Breast epithelium (tissue), 4 donors: ENCODE data around the gene RCOR2. TPM values are rescaled to one million over a fixed set of nuclear protein-coding genes. Genes with fewer than 3 reads are reported as not detected.

ENCODE experiments used
- DNase-seq, 2 donors: peaks; one replicate each; pipeline ENCODE4 v3.0.0-alpha.2; 2019; ENCODE audit warnings: low spot score in 2 of 2
- H3K27ac ChIP-seq, 2 donors: fragments of 200-600 bp; sonication (generic) in 1 of 2; one replicate each; pipeline ENCODE4 v1.5.1; 2016 to 2019; ENCODE audit warnings: mild to moderate bottlenecking in 1 of 2
- H3K27me3 ChIP-seq, 2 donors: fragments of 200-600 bp; sonication (generic) in 1 of 2; one replicate each; pipeline versions ENCODE4 v1.5.1 to v1.6.0; 2017 to 2019; ENCODE audit warnings: control low read depth in 1 of 2, mild to moderate bottlenecking in 1 of 2
- H3K36me3 ChIP-seq: fragments of 200-600 bp; one replicate; pipeline ENCODE4 v1.5.1; 2019
- H3K4me1 ChIP-seq, 2 donors: fragments of 200-600 bp; sonication (generic); one replicate each; pipeline ENCODE4 v1.5.1; 2016 to 2019; ENCODE audit warnings: control low read depth in 1 of 2
- H3K4me3 ChIP-seq, 3 donors: fragments of 200-600 bp; sonication (generic); 1 replicate in 2 of 3; 2 replicates in 1 of 3; pipeline ENCODE4 v1.5.1; 2016 to 2019; ENCODE audit warnings: mild to moderate bottlenecking in 3 of 3, moderate library complexity in 2 of 3
- H3K9me3 ChIP-seq, 2 donors: fragments of 200-600 bp; sonication (generic) in 1 of 2; one replicate each; pipeline ENCODE4 v1.5.1; 2016 to 2019; ENCODE audit warnings: control low read depth in 1 of 2
- POLR2A ChIP-seq: fragments of 450-650 bp; IDR thresholded peaks from one replicate; pipeline ENCODE4 v1.6.1; 2016; ENCODE audit warnings: antibody characterized with exemption, mild to moderate bottlenecking, moderate library complexity
- POLR2AphosphoS5 ChIP-seq, 3 donors: sonication (generic); formaldehyde crosslinking; IDR thresholded peaks; one replicate each; pipeline ENCODE4 v1.6.1; 2017; ENCODE audit warnings: antibody characterized with exemption in 3 of 3
- intact Hi-C: fragments of 100-400 bp; cut with DNase I; formaldehyde crosslinking; loops from one replicate; pipeline ENCODE4 v1.15.1; 2023; ENCODE audit warnings: low total_unique reads
- total RNA-seq, 3 donors: library from RNA; depleted of rRNA; stranded (reverse); fragments of >200 nt; gene quantifications; one replicate each; pipeline ENCODE4 v1.1.0, GENCODE V29; 2016
- TF ChIP-seq, protein P1 (sequence below), 3 donors: fragments of 450-650 bp; IDR thresholded peaks; one replicate each; pipeline ENCODE4 v1.5.1; 2016 to 2017; ENCODE audit warnings: antibody characterized with exemption in 3 of 3, mild to moderate bottlenecking in 3 of 3, moderate library complexity in 3 of 3

Gene RCOR2
- total RNA-seq, 3 donors from 2014 or later: 0.16 to 0.33 (median 0.29) TPM

DNA sequence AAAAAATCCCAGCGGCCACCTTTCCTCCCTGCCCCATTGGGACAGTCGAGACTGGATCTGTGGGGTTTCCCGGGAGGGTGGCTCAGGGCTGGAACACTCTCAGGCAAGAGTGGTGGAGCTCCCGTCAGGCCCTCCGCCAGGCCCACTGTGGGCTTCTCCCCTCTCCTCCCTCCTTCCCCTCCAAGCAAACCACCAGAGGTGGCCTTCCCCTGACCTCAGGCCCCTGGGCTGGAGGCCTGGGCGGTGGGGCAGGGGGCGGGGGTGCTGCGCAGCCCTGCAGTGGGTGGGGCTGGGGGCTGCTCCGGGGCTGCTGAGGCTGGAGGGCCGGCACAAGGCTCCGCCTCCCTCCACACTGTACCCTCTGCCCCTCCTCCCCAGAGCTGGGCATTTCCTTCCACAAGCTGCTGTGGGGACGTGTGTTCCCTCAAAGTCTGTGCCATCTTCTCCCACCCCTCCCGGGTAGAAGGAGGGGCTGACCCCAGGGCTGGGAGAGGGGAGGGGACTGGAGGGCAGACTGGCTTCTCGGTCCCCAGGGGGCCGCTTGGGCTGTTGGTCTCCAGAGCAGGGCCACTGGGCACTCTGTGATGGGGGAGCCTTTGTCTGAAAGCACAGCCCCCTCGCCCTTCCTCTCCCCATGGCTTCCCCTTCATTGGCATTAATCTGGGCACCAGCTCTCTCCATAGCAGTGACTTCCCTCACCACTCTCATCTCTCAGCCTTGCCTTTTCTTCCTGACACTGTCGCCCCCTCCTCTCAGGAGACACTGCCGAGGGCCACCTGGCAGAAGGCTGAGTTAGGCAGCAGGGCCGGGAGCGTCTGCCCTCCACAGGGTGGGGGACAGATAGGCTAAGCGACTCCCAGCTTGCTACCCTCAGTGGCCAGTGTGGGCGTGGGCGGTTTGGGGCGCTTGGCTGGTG lies 7.1 kb downstream of the RCOR2 start:
- Histone ChIP-seq H3K4me3 (no peak overlapping the region), H3K36me3 (peaks cover 4% of the 10 kb centered on the region), H3K27me3 (no peaks in the 10 kb centered on the region), H3K9me3 (no peaks in the 10 kb centered on the region), H3K27ac (peak overlapping the region in 1 of 2 donors; percentile 7), H3K4me1 (no peaks in the 10 kb centered on the region)
- intact Hi-C loops: no loop called here
- DNase-seq: no peak
- TF ChIP-seq, protein P1, sequence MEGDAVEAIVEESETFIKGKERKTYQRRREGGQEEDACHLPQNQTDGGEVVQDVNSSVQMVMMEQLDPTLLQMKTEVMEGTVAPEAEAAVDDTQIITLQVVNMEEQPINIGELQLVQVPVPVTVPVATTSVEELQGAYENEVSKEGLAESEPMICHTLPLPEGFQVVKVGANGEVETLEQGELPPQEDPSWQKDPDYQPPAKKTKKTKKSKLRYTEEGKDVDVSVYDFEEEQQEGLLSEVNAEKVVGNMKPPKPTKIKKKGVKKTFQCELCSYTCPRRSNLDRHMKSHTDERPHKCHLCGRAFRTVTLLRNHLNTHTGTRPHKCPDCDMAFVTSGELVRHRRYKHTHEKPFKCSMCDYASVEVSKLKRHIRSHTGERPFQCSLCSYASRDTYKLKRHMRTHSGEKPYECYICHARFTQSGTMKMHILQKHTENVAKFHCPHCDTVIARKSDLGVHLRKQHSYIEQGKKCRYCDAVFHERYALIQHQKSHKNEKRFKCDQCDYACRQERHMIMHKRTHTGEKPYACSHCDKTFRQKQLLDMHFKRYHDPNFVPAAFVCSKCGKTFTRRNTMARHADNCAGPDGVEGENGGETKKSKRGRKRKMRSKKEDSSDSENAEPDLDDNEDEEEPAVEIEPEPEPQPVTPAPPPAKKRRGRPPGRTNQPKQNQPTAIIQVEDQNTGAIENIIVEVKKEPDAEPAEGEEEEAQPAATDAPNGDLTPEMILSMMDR (IDR thresholded peaks at IDR 0.05): no peak
- TF ChIP-seq POLR2A (no peak), POLR2AphosphoS5 (IDR thresholded peaks at IDR 0.05) (no peak)

DNA sequence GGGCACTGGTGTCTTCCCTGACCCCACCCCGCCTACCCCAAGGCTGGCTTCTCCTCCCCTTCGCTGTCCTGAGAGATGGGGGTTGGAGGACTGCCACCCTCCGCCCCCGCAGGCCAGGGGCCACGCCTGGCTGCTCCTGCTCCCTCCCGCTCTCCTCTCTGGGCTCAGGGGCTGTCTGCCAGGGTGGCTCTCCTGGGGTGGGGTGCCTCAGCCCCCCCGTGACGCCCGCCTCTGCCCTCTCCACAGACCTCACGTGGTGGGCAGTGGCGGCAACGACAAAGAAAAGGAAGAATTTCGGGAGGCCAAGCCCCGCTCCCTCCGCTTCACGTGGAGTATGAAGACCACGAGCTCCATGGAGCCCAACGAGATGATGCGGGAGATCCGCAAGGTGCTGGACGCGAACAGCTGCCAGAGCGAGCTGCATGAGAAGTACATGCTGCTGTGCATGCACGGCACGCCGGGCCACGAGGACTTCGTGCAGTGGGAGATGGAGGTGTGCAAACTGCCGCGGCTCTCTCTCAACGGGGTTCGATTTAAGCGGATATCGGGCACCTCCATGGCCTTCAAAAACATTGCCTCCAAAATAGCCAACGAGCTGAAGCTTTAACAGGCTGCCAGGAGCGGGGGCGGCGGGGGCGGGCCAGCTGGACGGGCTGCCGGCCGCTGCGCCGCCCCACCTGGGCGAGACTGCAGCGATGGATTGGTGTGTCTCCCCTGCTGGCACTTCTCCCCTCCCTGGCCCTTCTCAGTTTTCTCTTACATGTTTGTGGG lies 8.1 kb downstream of the RCOR2 start:
- DNase-seq: no peak
- no peak overlapping the region for H3K4me3 ChIP-seq
- H3K9me3 ChIP-seq: no peaks in the 10 kb centered on the region
- intact Hi-C loops: no loop called here
- H3K27ac ChIP-seq: no peak overlapping the region
- no peaks in the 10 kb centered on the region for H3K4me1 ChIP-seq
- no peaks in the 10 kb centered on the region for H3K27me3 ChIP-seq
- peaks cover 12% of the 10 kb centered on the region for H3K36me3 ChIP-seq
- TF ChIP-seq POLR2AphosphoS5 (IDR thresholded peaks at IDR 0.05): no peak
- TF ChIP-seq POLR2A: no peak
- TF ChIP-seq, protein P1 (IDR thresholded peaks at IDR 0.05): no peak

DNA sequence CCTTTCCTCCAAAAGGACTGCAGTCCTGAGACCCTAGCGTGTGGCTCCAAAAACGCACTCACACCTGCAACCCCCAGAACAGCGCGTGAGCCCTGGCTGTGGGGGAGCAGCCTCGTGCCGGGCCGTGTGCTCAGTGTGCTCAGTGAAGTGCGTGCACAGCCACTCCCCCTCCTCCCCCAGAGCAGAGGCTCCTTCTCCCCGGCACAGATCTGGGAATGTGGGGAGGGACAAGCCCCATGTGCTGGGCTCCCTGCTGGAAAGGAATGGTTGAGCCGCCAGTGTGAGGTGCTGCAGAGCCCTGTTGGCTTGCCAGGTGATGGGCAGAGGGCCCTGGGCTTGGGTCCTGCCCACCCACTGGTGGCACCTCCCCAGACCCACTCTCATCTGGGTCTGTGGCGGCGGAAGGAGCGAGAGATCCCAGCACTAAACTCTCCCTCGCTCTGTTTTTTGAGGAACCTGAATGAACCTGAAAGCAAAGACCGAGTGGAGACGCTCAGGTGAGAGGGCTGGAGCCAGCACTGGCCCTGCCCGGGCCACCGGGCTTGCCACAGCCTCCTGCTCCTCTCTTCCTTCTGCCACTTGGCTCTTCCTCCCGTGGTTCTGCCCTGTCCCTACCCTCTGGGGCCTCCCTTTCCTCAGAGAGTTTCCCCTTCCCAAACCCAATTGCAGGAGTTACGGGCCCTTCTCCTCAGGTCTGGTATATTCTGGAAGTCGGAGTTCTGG lies 9.0 kb downstream of the RCOR2 start:
- no peaks in the 10 kb centered on the region for H3K9me3 ChIP-seq
- no peaks in the 10 kb centered on the region for H3K4me1 ChIP-seq
- H3K27ac ChIP-seq: no peak overlapping the region
- intact Hi-C loops: no loop called here
- TF ChIP-seq POLR2AphosphoS5 (IDR thresholded peaks at IDR 0.05) (no peak), POLR2A (no peak)
- TF ChIP-seq, protein P1 (IDR thresholded peaks at IDR 0.05): no peak
- DNase-seq: no peak
- peaks cover 20% of the 10 kb centered on the region for H3K36me3 ChIP-seq
- H3K4me3 ChIP-seq: no peak overlapping the region
- H3K27me3 ChIP-seq: no peaks in the 10 kb centered on the region

DNA sequence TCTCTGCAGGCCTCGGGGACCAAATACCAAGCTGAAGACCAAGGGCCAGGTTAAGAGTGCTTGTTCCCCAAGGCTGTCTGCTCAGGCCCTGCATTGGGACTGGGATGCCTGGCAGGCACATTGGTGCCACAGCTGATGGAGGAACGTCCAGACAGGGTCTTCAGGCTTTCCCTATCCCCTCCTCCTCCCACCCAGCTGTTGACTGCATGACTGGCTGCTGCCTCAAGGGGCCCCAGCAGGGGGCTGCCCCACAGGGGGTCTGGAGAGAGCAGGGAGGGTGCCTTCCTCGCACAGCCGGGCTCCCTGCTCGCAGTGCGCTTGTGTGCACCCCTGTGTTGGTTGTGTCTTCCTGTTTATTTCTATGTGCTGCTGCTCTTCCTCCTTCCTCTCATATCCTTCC lies 9.9 kb downstream of the RCOR2 start:
- H3K9me3 ChIP-seq: no peaks in the 10 kb centered on the region
- H3K4me3 ChIP-seq: no peak overlapping the region
- peaks cover 28% of the 10 kb centered on the region for H3K36me3 ChIP-seq
- H3K4me1 ChIP-seq: no peaks in the 10 kb centered on the region
- TF ChIP-seq POLR2A (no peak), POLR2AphosphoS5 (IDR thresholded peaks at IDR 0.05) (no peak)
- TF ChIP-seq, protein P1 (IDR thresholded peaks at IDR 0.05): no peak
- DNase-seq: no peak
- no peaks in the 10 kb centered on the region for H3K27me3 ChIP-seq
- intact Hi-C loops: no loop called here
- no peak overlapping the region for H3K27ac ChIP-seq
